Mucosa of rectum (tissue), 2 donors: ENCODE results near the gene SSC5D.
A peak's percentile ranks its signal among the peaks of the same experiment; 100 is the strongest.
"Not testable (repeated sequence)": the region's sequence is repeated elsewhere in the genome, so short reads cannot be mapped to it uniquely, and the experiment has no call there.

Experiments
- H3K27ac ChIP-seq, 2 donors: one replicate each; pipeline ENCODE4 v1.7.0; 2013; ENCODE audit warnings: inconsistent platforms in 2 of 2, low read depth in 2 of 2, low read length in 2 of 2
- H3K27me3 ChIP-seq, 2 donors: one replicate each; pipeline ENCODE4 v1.7.0; 2013; ENCODE audit warnings: low read length in 2 of 2; ENCODE audit not compliant: control insufficient read depth in 2 of 2, insufficient read depth in 2 of 2
- H3K36me3 ChIP-seq, 2 donors: one replicate each; pipeline ENCODE4 v1.7.0; 2013; ENCODE audit warnings: low read length in 2 of 2; ENCODE audit not compliant: control insufficient read depth in 2 of 2, insufficient read depth in 2 of 2
- H3K4me1 ChIP-seq, 2 donors: one replicate each; pipeline ENCODE4 v1.7.0; 2013; ENCODE audit warnings: low read length in 2 of 2, mild to moderate bottlenecking in 1 of 2; ENCODE audit not compliant: control insufficient read depth in 2 of 2, insufficient read depth in 2 of 2
- H3K4me3 ChIP-seq, 2 donors: one replicate each; pipeline ENCODE4 v1.7.0; 2013; ENCODE audit warnings: low read length in 2 of 2
- H3K9ac ChIP-seq, 2 donors: one replicate each; pipeline ENCODE4 v1.7.0; 2013; ENCODE audit warnings: low read length in 2 of 2, low read depth in 1 of 2, mild to moderate bottlenecking in 1 of 2
- H3K9me3 ChIP-seq, 2 donors: one replicate each; pipeline ENCODE4 v1.7.0; 2013; ENCODE audit warnings: low read length in 2 of 2; ENCODE audit not compliant: control insufficient read depth in 2 of 2
- donor health status: healthy.
- donor health status: Normal muscosa, but diverticular disease.

The SSC5D gene

DNA sequence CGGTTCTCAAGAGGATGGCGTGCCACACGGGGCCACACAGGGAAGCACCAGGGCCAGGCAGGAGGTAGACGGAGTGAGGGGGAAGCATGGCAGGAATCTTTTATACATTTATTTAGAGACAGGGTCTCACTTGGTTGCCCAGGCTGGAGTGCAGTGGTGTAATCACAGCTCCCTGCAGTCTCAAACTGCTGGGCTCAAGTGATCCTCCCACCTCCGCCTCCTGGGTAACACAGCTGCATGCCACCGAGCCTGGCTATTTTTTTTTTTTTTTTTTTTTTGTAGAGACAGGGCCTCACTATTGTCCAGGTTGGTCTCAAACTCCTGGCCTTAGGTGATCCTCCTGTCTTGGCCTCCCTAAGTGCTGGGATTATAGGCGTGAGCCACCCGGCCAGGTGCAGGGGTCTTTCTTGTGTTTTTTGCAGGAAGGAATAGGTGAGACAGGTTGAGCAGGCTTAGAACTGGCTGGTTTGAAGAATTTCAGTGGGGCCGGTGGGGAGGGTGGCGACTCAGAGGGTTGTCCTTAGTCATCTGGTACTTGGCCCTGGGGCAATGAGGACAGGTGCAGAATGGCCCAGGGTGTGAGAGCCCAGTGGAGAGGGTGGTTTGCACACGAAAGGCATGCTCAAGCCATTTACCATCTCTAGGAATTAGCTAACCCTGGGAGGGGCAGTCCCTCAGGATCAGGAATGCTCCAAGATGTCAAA, 7.6 kb downstream of the SSC5D start:
- Histone ChIP-seq H3K27ac (no peak overlapping the region), H3K36me3 (no peaks in the 10 kb centered on the region), H3K4me1 (peaks cover 0 to 5% of the 10 kb centered on the region in 2 donors), H3K9me3 (no peaks in the 10 kb centered on the region), H3K27me3 (peaks cover 3 to 9% of the 10 kb centered on the region in 2 donors), H3K4me3 (no peak overlapping the region), H3K9ac (no peak overlapping the region)

DNA sequence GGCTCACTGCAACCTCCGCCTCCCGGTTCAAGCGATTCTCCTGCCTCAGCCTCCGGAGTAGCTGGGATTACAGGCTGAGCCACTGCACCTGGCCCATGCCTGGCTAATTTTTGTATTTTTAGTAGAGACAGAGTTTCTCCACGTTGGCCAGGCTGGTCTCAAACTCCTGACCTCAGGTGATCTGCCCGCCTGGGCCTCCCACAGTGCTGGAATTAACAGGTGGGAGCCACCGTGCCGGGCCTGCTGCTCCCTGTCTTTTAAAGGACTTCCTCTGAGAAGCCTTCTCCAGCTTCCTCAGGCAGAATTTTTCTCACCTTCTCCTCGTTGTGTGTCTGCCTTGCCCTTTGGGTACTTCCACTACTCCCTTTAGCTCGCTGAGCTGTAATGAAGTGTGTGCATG, 8.6 kb downstream of the SSC5D start:
- H3K36me3 ChIP-seq, H3K27ac ChIP-seq, H3K27me3 ChIP-seq, H3K9me3 ChIP-seq, H3K9ac ChIP-seq, H3K4me3 ChIP-seq, H3K4me1 ChIP-seq: not testable (repeated sequence)

DNA sequence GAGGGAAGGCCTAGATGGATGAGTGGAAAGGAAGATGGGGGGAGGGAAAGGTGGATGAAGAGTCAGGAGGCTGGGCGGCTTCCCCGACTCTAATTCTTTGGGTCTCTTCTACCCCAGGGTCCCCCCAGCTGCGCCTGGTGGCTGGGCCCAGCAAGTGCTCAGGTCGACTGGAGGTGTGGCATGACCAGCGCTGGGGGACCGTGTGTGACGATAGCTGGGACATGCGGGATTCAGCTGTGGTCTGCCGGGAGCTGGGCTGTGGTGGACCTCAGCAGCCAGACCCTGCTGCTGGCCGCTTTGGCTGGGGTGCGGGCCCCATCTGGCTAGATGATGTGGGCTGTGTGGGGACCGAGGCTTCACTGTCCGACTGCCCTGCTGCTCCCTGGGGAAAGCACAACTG, 9.5 kb downstream of the SSC5D start:
- Histone ChIP-seq H3K9ac (no peak overlapping the region), H3K4me3 (no peak overlapping the region), H3K27me3 (peaks cover 0 to 4% of the 10 kb centered on the region in 2 donors), H3K4me1 (peaks cover 0 to 2% of the 10 kb centered on the region in 2 donors), H3K9me3 (no peaks in the 10 kb centered on the region), H3K36me3 (no peaks in the 10 kb centered on the region), H3K27ac (no peak overlapping the region)

DNA sequence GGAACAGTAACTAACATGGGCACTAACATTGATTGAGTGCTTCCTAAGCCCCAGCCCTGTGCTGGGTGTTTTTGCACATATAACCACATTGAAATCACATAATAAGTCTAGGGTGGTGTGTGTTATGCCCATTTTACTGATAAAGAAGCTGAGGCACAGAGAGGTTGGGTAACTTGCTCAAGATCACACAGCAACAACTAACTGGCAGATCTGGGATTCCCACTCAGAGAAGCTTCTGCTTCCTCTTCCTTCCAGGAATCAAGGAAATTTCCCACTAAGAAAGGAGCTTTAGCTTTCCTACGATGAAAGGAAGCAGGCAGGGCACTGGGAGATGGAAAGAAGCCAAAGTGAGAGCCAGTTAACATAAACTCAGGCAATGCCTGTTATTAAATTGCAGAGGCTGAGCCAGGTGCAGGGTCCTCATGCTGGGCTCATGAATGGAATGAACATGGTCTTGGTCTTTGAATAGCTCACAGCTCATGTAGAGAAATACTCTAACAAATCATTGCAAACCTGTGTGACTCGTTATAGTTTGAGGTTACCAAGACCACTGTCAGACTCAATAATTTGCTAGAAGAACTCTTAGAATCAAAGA, 10.1 kb downstream of the SSC5D start:
- Histone ChIP-seq H3K4me3 (no peak overlapping the region), H3K9me3 (no peaks in the 10 kb centered on the region), H3K27me3 (peaks cover 0 to 4% of the 10 kb centered on the region in 2 donors), H3K9ac (no peak overlapping the region), H3K4me1 (peaks cover 0 to 2% of the 10 kb centered on the region in 2 donors), H3K27ac (no peak overlapping the region), H3K36me3 (no peaks in the 10 kb centered on the region)

- Histone ChIP-seq H3K36me3 (no peaks in the 10 kb centered on the region), H3K27ac (no peak overlapping the region), H3K4me1 (no peaks in the 10 kb centered on the region), H3K9me3 (no peaks in the 10 kb centered on the region), H3K9ac (no peak overlapping the region), H3K27me3 (no peaks in the 10 kb centered on the region), H3K4me3 (no peak overlapping the region)
These were observed 12.2 kb downstream of the SSC5D start for GRCh38 chr19:55500368-55500952.

DNA sequence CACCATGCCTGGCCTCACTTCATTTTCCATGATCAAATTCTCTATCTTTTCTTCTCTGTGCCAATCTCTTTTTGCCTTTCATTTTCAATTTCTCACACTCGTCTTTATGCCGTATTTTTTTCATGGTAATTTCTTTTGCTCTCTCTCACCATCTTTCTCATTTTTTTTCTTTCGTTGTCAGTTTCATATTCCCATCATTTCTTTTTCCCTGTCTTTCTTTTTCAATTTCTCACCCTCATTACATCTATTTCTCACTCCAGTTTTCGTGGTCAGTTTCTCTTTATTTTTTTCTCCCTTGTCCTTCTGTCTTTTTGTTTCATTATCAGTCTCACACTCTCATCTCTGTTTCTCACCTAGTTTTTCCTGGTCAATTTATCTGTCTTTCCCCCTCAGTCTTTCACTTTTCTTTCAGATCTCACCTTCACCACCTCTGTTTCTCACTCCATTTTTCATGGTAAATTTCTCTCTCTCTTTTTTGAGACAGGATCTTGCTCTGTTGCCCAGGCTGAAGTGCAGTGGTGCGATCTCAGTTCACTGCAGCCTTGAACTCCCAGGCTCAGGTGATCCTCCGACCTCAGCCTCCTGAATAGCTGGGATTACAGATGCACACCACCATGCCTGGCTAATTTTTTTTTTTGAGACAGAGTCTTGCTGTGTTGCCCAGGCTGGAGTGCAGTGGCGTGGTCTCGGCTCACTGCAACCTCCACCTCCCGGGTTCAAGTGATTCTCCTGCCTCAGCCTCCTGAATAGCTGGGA, 14.1 kb downstream of the SSC5D start:
- no peaks in the 10 kb centered on the region for H3K4me1 ChIP-seq
- no peaks in the 10 kb centered on the region for H3K9me3 ChIP-seq
- no peaks in the 10 kb centered on the region for H3K36me3 ChIP-seq
- no peaks in the 10 kb centered on the region for H3K27me3 ChIP-seq
- no peak overlapping the region for H3K4me3 ChIP-seq
- no peak overlapping the region for H3K9ac ChIP-seq
- no peak overlapping the region for H3K27ac ChIP-seq

GRCh38 chr19:55503157-55503501, 14.9 kb downstream of the SSC5D start:
- no peak overlapping the region for H3K4me3 ChIP-seq

DNA sequence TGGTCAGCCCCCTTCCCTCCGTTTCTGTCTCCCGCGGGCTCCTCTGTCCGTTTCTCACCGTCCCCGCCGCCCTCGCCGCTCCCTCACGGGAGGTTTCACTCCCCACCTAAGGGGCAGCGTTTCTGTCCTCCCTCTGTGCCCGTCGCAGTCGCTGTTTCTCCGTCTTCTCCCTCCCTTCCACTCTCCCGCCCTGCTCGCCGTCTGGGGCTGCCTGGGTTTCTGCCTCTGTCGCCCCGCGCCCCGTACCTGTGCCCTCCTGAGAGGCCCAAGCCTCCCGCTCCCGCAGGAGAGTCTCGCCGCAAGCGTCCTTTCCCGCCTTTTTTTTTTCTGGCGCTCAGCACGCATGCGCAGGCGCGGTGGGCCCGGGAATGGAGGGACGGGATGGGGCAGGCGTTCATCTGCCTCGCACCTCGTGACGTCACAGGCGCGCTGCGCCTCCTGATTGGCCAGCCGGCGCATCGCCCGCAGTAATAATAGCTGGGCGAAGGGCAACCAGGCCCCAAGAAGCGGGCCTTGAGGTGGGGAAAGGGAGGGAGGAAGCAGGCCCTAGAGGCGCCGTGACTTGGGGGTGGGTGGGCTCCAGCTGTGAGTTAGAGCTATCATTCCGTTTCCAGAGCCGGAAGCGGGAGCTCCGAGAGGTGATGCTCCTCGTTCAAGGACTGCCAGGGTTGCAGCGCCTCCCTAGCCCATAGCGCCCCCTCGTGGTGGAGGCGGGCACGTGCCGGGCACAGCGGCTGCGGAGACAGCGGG, 15.4 kb downstream of the SSC5D start:
- Histone ChIP-seq H3K27me3 (no peaks in the 10 kb centered on the region), H3K4me3 (peak overlapping the region; percentile 56 to 78), H3K36me3 (no peaks in the 10 kb centered on the region), H3K9ac (no peak overlapping the region), H3K4me1 (no peaks in the 10 kb centered on the region), H3K27ac (peak overlapping the region in 1 of 2 donors; percentile 16), H3K9me3 (no peaks in the 10 kb centered on the region)

More at GRCh38 chr19:55503157-55503501, 14.9 kb downstream of the SSC5D start:
- Histone ChIP-seq H3K4me1 (no peaks in the 10 kb centered on the region), H3K9ac (no peak overlapping the region), H3K27me3 (no peaks in the 10 kb centered on the region), H3K36me3 (no peaks in the 10 kb centered on the region), H3K9me3 (no peaks in the 10 kb centered on the region), H3K27ac (peak overlapping the region in 1 of 2 donors; percentile 16)

DNA sequence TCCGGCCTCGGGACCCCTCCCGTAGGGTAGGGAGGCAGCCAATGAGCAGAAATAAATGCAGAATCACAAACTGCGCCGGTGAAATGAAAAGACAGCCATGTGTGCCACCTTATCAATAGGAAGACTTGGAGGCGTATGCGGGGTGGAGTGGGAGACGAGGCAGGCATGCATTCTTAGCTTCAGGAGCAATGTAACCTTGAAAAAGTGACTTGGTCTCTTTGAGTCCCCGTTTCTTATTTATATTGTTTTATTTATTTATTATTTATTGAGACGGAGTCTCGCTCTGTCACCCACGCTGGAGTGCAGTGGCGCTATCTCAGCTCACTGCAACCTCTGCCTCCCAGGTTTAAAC, 16.0 kb downstream of the SSC5D start:
- no peaks in the 10 kb centered on the region for H3K9me3 ChIP-seq
- H3K4me3 ChIP-seq, result peak overlapping the region in 1 of 2 donors; percentile 78
- H3K4me1 ChIP-seq, result no peaks in the 10 kb centered on the region
- no peak overlapping the region for H3K27ac ChIP-seq
- no peak overlapping the region for H3K9ac ChIP-seq
- no peaks in the 10 kb centered on the region for H3K27me3 ChIP-seq
- no peaks in the 10 kb centered on the region for H3K36me3 ChIP-seq
